Activated T-helper 2 cell treated with anti-CD3 and anti-CD28 coated beads, Interferon-gamma antibody, Interleukin-2, Interleukin-4, amounts not matched to agents 10 μg/mL and 5 μg/mL and 100 μg/mL, durations not matched to agents 14 hours and 24 hours and 36 hours (primary cell): ENCODE results near the gene CCR6. TPM values are rescaled to one million over a fixed set of nuclear protein-coding genes. Genes with fewer than 3 reads are reported as not detected.
"Not testable (repeated sequence)": the region's sequence is repeated elsewhere in the genome, so short reads cannot be mapped to it uniquely, and the experiment has no call there.

Source experiments
- DNase-seq: peaks from one replicate; pipeline ENCODE4 v3.0.0; 2021; ENCODE audit warnings: low spot score
- H3K27ac Mint-ChIP-seq: one replicate; pipeline ENCODE4 v1.8.0; 2021; ENCODE audit warnings: mixed read lengths
- H3K27me3 Mint-ChIP-seq: one replicate; pipeline ENCODE4 v1.8.0; 2021; ENCODE audit warnings: low read depth, mixed read lengths
- H3K36me3 Mint-ChIP-seq: one replicate; pipeline ENCODE4 v1.8.0; 2021; ENCODE audit warnings: low read depth, mixed read lengths
- H3K4me1 Mint-ChIP-seq: one replicate; pipeline ENCODE4 v1.8.0; 2021; ENCODE audit warnings: low read depth, mixed read lengths
- H3K4me3 Mint-ChIP-seq: one replicate; pipeline ENCODE4 v1.8.0; 2021; ENCODE audit warnings: low read depth, mild to moderate bottlenecking, moderate library complexity, mixed read lengths
- H3K9me3 Mint-ChIP-seq: one replicate; pipeline ENCODE4 v1.8.0; 2021; ENCODE audit warnings: mixed read lengths
- intact Hi-C: fragments of 100-400 bp; cut with micrococcal nuclease; formaldehyde crosslinking; loops from one replicate; pipeline ENCODE4 v1.15.1; 2023
- total RNA-seq: library from RNA; stranded (reverse); gene quantifications from 2 replicates; pipeline ENCODE4 v1.2.3, GENCODE V29; 2022

CCR6 gene
- total RNA-seq, 1 donor from 2014 or later: not detected

- Mint-ChIP-seq H3K27me3 (peaks cover 5% of the 10 kb centered on the region), H3K4me3 (no peak within 1 kb of the TSS)
Observed at GRCh38 chr6:167157863-167158262, 35.0 kb downstream of the CCR6 start, which contains the start of gene GPR31. TSS of gene GPR31 (minus strand) at chr6:167157980. CDS start at chr6:167157831, 149 bp downstream.

GRCh38 chr6:167161851-167162467 lies 39.1 kb downstream of the CCR6 start:
- H3K4me1 Mint-ChIP-seq: no peaks in the 10 kb centered on the region
- no peaks in the 10 kb centered on the region for H3K9me3 Mint-ChIP-seq
- peaks cover 10% of the 10 kb centered on the region for H3K27me3 Mint-ChIP-seq
- DNase-seq: no peak
- intact Hi-C loops: no loop called here
- no peaks in the 10 kb centered on the region for H3K36me3 Mint-ChIP-seq
- no peak overlapping the region for H3K4me3 Mint-ChIP-seq
- H3K27ac Mint-ChIP-seq: no peak overlapping the region

More at GRCh38 chr6:167157863-167158262, 35.0 kb downstream of the CCR6 start, which contains the start of gene GPR31:
- no peaks in the 10 kb centered on the region for H3K36me3 Mint-ChIP-seq
- no peaks in the 10 kb centered on the region for H3K9me3 Mint-ChIP-seq
- intact Hi-C loops: no loop called here
- DNase-seq: no peak
- no peak within 1 kb of the TSS for H3K27ac Mint-ChIP-seq
- no peaks in the 10 kb centered on the region for H3K4me1 Mint-ChIP-seq

- DNase-seq: no peak
- H3K4me3 Mint-ChIP-seq: no peak overlapping the region
- no peaks in the 10 kb centered on the region for H3K4me1 Mint-ChIP-seq
- H3K36me3 Mint-ChIP-seq: no peaks in the 10 kb centered on the region
- H3K27ac Mint-ChIP-seq: no peak overlapping the region
- H3K9me3 Mint-ChIP-seq: no peaks in the 10 kb centered on the region
- intact Hi-C loops: no loop called here
- peaks cover 10% of the 10 kb centered on the region for H3K27me3 Mint-ChIP-seq
Observed at GRCh38 chr6:167162591-167162990, 39.7 kb downstream of the CCR6 start.

GRCh38 chr6:167163476-167164011 lies 40.6 kb downstream of the CCR6 start:
- H3K4me1 Mint-ChIP-seq: no peaks in the 10 kb centered on the region
- peaks cover 10% of the 10 kb centered on the region for H3K27me3 Mint-ChIP-seq
- intact Hi-C loops: no loop called here
- H3K36me3 Mint-ChIP-seq: no peaks in the 10 kb centered on the region
- DNase-seq: no peak
- H3K9me3 Mint-ChIP-seq: no peaks in the 10 kb centered on the region
- H3K4me3 Mint-ChIP-seq: no peak overlapping the region
- H3K27ac Mint-ChIP-seq: no peak overlapping the region

GRCh38 chr6:167164261-167164660 lies 41.4 kb downstream of the CCR6 start:
- no peak for DNase-seq
- intact Hi-C loops: no loop called here
- no peaks in the 10 kb centered on the region for H3K9me3 Mint-ChIP-seq
- H3K27me3 Mint-ChIP-seq: peaks cover 8% of the 10 kb centered on the region
- no peaks in the 10 kb centered on the region for H3K4me1 Mint-ChIP-seq
- H3K36me3 Mint-ChIP-seq: no peaks in the 10 kb centered on the region
- no peak overlapping the region for H3K4me3 Mint-ChIP-seq
- no peak overlapping the region for H3K27ac Mint-ChIP-seq

- no peak overlapping the region for H3K4me3 Mint-ChIP-seq
- H3K27me3 Mint-ChIP-seq: peaks cover 10% of the 10 kb centered on the region
- no peak for DNase-seq
- H3K9me3 Mint-ChIP-seq: no peaks in the 10 kb centered on the region
- no peaks in the 10 kb centered on the region for H3K4me1 Mint-ChIP-seq
- no peaks in the 10 kb centered on the region for H3K36me3 Mint-ChIP-seq
- intact Hi-C loops: no loop called here
- H3K27ac Mint-ChIP-seq: no peak overlapping the region
Observed at GRCh38 chr6:167165858-167166471, 43.1 kb downstream of the CCR6 start.

- H3K4me1 Mint-ChIP-seq, H3K36me3 Mint-ChIP-seq, H3K27ac Mint-ChIP-seq, intact Hi-C loops, H3K4me3 Mint-ChIP-seq, DNase-seq, H3K9me3 Mint-ChIP-seq: not testable (repeated sequence)
- H3K27me3 Mint-ChIP-seq: peaks cover 10% of the 10 kb centered on the region
Observed at GRCh38 chr6:167167699-167168098, 44.8 kb downstream of the CCR6 start.

- H3K27ac Mint-ChIP-seq, H3K36me3 Mint-ChIP-seq, H3K4me3 Mint-ChIP-seq, intact Hi-C loops, H3K9me3 Mint-ChIP-seq, DNase-seq, H3K4me1 Mint-ChIP-seq: not testable (repeated sequence)
- peaks cover 10% of the 10 kb centered on the region for H3K27me3 Mint-ChIP-seq
Observed at GRCh38 chr6:167168296-167168695, 45.4 kb downstream of the CCR6 start.

- H3K4me1 Mint-ChIP-seq, H3K4me3 Mint-ChIP-seq, DNase-seq, H3K9me3 Mint-ChIP-seq, intact Hi-C loops, H3K27me3 Mint-ChIP-seq, H3K36me3 Mint-ChIP-seq, H3K27ac Mint-ChIP-seq: not testable (repeated sequence)
Observed at GRCh38 chr6:167169867-167170266, 47.0 kb downstream of the CCR6 start.

- H3K36me3 Mint-ChIP-seq, H3K9me3 Mint-ChIP-seq, H3K27ac Mint-ChIP-seq, DNase-seq, H3K4me3 Mint-ChIP-seq, intact Hi-C loops, H3K4me1 Mint-ChIP-seq, H3K27me3 Mint-ChIP-seq: not testable (repeated sequence)
Observed at GRCh38 chr6:167171300-167171699, 48.4 kb downstream of the CCR6 start.

- intact Hi-C loops, H3K36me3 Mint-ChIP-seq, DNase-seq, H3K27ac Mint-ChIP-seq, H3K9me3 Mint-ChIP-seq, H3K4me1 Mint-ChIP-seq, H3K27me3 Mint-ChIP-seq, H3K4me3 Mint-ChIP-seq: not testable (repeated sequence)
Observed at GRCh38 chr6:167172011-167172410, 49.1 kb downstream of the CCR6 start.

GRCh38 chr6:167177271-167177670 lies 54.4 kb downstream of the CCR6 start:
- H3K9me3 Mint-ChIP-seq, H3K4me1 Mint-ChIP-seq, H3K4me3 Mint-ChIP-seq, H3K27ac Mint-ChIP-seq, H3K36me3 Mint-ChIP-seq, DNase-seq, intact Hi-C loops, H3K27me3 Mint-ChIP-seq: not testable (repeated sequence)

GRCh38 chr6:167178896-167179655 lies 56.2 kb downstream of the CCR6 start:
- H3K27ac Mint-ChIP-seq, H3K9me3 Mint-ChIP-seq, H3K36me3 Mint-ChIP-seq, H3K4me3 Mint-ChIP-seq, DNase-seq, intact Hi-C loops, H3K4me1 Mint-ChIP-seq, H3K27me3 Mint-ChIP-seq: not testable (repeated sequence)
